Measurements from ENCODE around the gene RITA1. TPM values are rescaled to one million over a fixed set of nuclear protein-coding genes. Genes with fewer than 3 reads are reported as not detected.

RITA1 gene
- total RNA-seq, 2 experiments from 2014 or later: 18.5 to 19.1 TPM

DNA sequence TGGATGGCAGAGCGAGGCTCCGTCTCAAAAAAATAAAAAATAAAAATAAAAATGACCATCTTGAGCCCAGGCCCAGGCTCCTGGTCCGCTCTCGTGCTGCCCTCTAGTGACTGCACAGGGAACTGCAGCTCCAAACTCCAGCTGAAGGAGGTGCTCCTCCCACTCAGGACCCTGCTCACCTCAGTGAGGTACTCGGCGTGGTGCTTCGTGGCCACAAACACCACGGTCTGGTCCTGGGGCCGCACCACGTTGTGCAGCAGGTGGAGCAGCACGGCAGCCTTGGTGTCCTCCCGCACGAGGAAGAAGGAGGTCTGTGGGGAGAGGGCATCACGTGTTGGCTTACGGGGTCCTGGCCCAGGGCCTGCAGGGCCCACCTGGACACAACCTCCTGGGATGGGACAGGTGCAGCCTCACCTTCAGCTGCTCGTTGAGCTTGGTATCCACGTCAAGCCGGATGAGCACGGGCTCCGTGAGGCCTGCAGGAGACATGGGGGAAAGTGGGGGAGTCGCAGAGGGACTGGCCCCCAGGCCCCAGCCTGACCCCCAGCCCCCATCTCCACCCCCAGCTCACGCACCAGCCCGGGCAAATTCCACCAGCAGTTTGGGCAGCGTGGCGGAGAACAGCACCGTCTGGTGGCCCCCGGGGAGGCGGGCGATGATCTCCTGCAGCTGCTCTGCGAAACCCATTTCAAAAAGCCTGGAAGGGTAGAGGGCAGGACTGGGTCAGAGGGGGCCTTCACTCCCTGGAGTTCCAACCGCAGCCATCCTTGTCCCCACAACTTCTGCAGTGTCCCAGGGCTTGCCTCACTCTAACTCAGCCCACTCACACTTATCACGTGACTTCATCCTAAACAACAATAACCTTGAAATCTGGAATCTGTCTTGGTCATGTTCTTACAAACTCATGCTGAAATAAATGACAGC, 10.8 kb upstream of the RITA1 start:
- no peak overlapping the region for H3K4me3 Mint-ChIP-seq
- intact Hi-C loops (cut with micrococcal nuclease): no loop called here
- no peak overlapping the region for H3K27ac Mint-ChIP-seq
- peaks cover 77% of the 10 kb centered on the region for H3K36me3 Mint-ChIP-seq (ENCODE audit: low read depth)
- peak; percentile 87 for DNase-seq
- ChIA-PET CTCF (interaction anchor here (0.6 to 10.2 kb wide), 31 partner anchors 10 to 212 kb away, joined by 3 to 77 read pairs (median 4); partner anchors contain the start of genes CFAP73, DDX54, RASAL1 and RITA1), POLR2A (interaction anchor here (0.6 to 2.7 kb wide), 7 partner anchors 9 to 86 kb away, joined by 3 to 9 read pairs (median 4); partner anchors contain the start of genes DDX54 and RITA1)
- no peaks in the 10 kb centered on the region for H3K9me3 Mint-ChIP-seq
- TF ChIP-seq, protein P1, sequence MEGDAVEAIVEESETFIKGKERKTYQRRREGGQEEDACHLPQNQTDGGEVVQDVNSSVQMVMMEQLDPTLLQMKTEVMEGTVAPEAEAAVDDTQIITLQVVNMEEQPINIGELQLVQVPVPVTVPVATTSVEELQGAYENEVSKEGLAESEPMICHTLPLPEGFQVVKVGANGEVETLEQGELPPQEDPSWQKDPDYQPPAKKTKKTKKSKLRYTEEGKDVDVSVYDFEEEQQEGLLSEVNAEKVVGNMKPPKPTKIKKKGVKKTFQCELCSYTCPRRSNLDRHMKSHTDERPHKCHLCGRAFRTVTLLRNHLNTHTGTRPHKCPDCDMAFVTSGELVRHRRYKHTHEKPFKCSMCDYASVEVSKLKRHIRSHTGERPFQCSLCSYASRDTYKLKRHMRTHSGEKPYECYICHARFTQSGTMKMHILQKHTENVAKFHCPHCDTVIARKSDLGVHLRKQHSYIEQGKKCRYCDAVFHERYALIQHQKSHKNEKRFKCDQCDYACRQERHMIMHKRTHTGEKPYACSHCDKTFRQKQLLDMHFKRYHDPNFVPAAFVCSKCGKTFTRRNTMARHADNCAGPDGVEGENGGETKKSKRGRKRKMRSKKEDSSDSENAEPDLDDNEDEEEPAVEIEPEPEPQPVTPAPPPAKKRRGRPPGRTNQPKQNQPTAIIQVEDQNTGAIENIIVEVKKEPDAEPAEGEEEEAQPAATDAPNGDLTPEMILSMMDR (IDR thresholded peaks at IDR 0.05): peak; percentile 100
- no peaks in the 10 kb centered on the region for H3K27me3 Mint-ChIP-seq
- H3K4me1 Mint-ChIP-seq (ENCODE audit: low read depth): peaks cover 2% of the 10 kb centered on the region
- peak; percentile 95 for ATAC-seq

DNA sequence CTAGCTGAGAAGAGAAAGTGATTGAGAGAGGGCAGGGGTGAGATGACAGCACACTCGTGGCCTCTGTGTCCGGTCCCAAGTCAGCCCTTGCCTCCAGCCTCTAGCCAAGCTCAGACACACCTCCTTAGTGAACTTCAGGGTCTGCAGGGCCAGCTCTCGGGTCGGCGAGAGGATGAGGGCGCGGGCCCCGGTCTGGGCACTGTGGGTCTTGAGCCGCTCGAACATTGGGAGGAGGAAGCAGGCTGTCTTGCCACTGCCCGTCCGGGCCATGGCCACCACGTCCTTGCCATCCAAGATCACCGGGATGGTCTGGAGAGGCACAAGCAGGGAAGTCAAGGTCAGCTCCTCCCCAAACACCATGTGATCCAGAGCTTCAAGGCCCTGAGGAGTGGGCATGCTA, 6.5 kb upstream of the RITA1 start:
- Mint-ChIP-seq H3K27me3 (no peaks in the 10 kb centered on the region), H3K4me1 (ENCODE audit: low read depth) (peaks cover 17% of the 10 kb centered on the region), H3K4me3 (no peak overlapping the region), H3K27ac (no peak overlapping the region), H3K36me3 (ENCODE audit: low read depth) (peaks cover 61% of the 10 kb centered on the region), H3K9me3 (no peaks in the 10 kb centered on the region)
- ChIA-PET POLR2A (interaction anchor here (0.7 to 1.2 kb wide), 2 partner anchors 10 to 11 kb away, joined by 3 read pairs; no protein-coding TSS in a partner anchor), CTCF (interaction anchor here (1.2 to 10.2 kb wide), 3 partner anchors 128 to 279 kb away, joined by 3 to 77 read pairs (median 13); no protein-coding TSS in a partner anchor)
- TF ChIP-seq, protein P1 (IDR thresholded peaks at IDR 0.05): no peak
- no peak for DNase-seq
- ATAC-seq: no peak
- intact Hi-C loops (cut with micrococcal nuclease): no loop called here

DNA sequence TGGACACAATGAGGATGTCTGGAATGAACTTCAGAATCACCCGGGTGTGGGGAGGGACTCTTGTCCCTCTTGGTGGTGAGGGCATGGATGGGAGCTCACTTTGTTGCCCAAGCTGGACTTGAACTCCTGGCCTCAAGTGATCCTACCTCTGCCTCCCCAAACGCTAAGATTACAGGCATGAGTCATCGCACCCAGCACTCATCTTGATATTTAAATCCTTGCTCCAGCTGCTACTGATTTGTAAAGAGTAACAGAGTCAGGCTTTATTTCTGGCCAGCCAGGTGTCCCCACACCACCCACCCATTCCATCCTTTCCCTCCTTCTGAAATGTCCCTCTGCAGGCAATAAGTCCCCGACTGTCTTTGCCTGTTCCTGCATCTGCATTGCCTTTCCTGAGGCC, 5.2 kb upstream of the RITA1 start:
- H3K36me3 Mint-ChIP-seq (ENCODE audit: low read depth): peaks cover 55% of the 10 kb centered on the region
- POLR2A ChIA-PET: interaction anchor here (1.2 kb wide), 1 partner anchor 9 kb away, joined by 3 read pairs; no protein-coding TSS in a partner anchor
- intact Hi-C loops (cut with micrococcal nuclease): no loop called here

DNA sequence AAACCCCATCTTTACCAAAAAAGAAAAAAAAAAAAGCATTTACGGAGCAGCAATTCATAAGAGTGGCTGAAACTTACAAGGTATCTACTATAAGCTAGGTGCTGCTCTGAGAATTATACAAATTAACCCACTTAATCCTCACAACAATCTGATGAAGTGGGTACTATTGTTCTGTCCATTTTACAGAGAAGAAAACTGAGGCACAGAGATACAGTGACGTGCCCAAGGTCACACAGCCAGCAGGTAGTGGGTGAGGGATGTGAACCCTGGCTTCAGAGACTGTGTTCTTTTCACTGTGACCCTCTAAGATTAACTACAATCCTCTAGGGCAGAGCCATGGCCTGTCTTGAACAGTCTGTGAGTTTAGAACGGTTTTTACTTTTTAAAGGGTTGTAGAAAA, 3.5 kb upstream of the RITA1 start:
- Mint-ChIP-seq H3K36me3 (ENCODE audit: low read depth) (peaks cover 51% of the 10 kb centered on the region), H3K27ac (peak overlapping the region; percentile 20), H3K4me3 (no peak overlapping the region), H3K27me3 (no peaks in the 10 kb centered on the region), H3K4me1 (ENCODE audit: low read depth) (peaks cover 25% of the 10 kb centered on the region), H3K9me3 (no peaks in the 10 kb centered on the region)
- intact Hi-C loops (cut with micrococcal nuclease): no loop called here
- CTCF ChIA-PET: no interaction called here
- POLR2A ChIA-PET: interaction anchor here (0.7 to 1.5 kb wide), 2 partner anchors 9 to 12 kb away, joined by 3 to 4 read pairs; no protein-coding TSS in a partner anchor
- DNase-seq (no peak), ATAC-seq (no peak)
- TF ChIP-seq, protein P1 (IDR thresholded peaks at IDR 0.05): no peak

More for the DNA sequence above, 5.2 kb upstream of the RITA1 start:
- Mint-ChIP-seq H3K27ac (peak overlapping the region; percentile 21), H3K9me3 (no peaks in the 10 kb centered on the region), H3K4me1 (ENCODE audit: low read depth) (peaks cover 14% of the 10 kb centered on the region), H3K4me3 (no peak overlapping the region), H3K27me3 (no peaks in the 10 kb centered on the region)
- no peak for DNase-seq
- no peak for ATAC-seq
- CTCF ChIA-PET: interaction anchor here (1.4 kb wide), 1 partner anchor 11 kb away, joined by 3 read pairs; no protein-coding TSS in a partner anchor
- TF ChIP-seq, protein P1 (IDR thresholded peaks at IDR 0.05): no peak
